ENCODE data around the gene TXLNB. TPM values are rescaled to one million over a fixed set of nuclear protein-coding genes. Genes with fewer than 3 reads are reported as not detected.
"Not testable (repeated sequence)": the region's sequence is repeated elsewhere in the genome, so short reads cannot be mapped to it uniquely, and the experiment has no call there.

Gene TXLNB
- total RNA-seq, 4 donors from 2014 or later: 0.26 to 2.5 (median 1.9) TPM

DNA sequence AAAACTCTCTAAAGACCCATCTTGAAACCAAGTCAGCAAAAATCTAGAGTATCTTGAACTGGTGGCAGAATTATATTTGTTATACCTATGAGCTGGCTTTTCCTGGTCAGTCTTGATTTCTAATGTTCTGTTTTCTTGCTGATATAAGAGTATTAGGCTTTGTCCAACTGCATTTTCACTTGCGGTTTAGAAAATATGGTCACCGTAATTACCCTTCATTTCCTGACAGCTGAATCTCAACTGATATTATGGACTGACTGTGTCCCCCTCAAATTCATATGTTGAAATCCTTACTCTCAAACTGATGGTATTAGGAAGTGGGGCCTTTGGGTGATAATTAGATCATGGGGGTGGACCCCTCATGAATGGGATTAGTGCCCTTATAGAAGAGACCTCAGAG is 72.1 kb downstream of the TXLNB start:
- TF ChIP-seq, protein P1, sequence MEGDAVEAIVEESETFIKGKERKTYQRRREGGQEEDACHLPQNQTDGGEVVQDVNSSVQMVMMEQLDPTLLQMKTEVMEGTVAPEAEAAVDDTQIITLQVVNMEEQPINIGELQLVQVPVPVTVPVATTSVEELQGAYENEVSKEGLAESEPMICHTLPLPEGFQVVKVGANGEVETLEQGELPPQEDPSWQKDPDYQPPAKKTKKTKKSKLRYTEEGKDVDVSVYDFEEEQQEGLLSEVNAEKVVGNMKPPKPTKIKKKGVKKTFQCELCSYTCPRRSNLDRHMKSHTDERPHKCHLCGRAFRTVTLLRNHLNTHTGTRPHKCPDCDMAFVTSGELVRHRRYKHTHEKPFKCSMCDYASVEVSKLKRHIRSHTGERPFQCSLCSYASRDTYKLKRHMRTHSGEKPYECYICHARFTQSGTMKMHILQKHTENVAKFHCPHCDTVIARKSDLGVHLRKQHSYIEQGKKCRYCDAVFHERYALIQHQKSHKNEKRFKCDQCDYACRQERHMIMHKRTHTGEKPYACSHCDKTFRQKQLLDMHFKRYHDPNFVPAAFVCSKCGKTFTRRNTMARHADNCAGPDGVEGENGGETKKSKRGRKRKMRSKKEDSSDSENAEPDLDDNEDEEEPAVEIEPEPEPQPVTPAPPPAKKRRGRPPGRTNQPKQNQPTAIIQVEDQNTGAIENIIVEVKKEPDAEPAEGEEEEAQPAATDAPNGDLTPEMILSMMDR (IDR thresholded peaks at IDR 0.05): no peak
- TF ChIP-seq POLR2A (IDR thresholded peaks at IDR 0.05): no peak

GRCh38 chr6:139219271-139219729 is 72.5 kb downstream of the TXLNB start:
- Histone ChIP-seq H3K36me3 (no peaks in the 10 kb centered on the region), H3K4me3 (no peak overlapping the region), H3K27ac (no peak overlapping the region), H3K9me3 (no peaks in the 10 kb centered on the region), H3K27me3 (no peaks in the 10 kb centered on the region), H3K4me1 (peaks cover 0 to 2% of the 10 kb centered on the region in 2 donors)
- DNase-seq: peak; percentile 66 to 70
- intact Hi-C loops (cut with DNase I; ENCODE audit: low total_unique reads): no loop called here
- TF ChIP-seq, protein P1 (IDR thresholded peaks at IDR 0.05): peak; percentile 65 to 78 (median 76)
- TF ChIP-seq POLR2A (IDR thresholded peaks at IDR 0.05): no peak

More for the DNA sequence above, 72.1 kb downstream of the TXLNB start:
- no peaks in the 10 kb centered on the region for H3K27me3 ChIP-seq
- DNase-seq: no peak
- H3K4me3 ChIP-seq: no peak overlapping the region
- no peaks in the 10 kb centered on the region for H3K9me3 ChIP-seq
- intact Hi-C loops (cut with DNase I; ENCODE audit: low total_unique reads): no loop called here
- peaks cover 0 to 2% of the 10 kb centered on the region in 2 donors for H3K4me1 ChIP-seq
- H3K27ac ChIP-seq: no peak overlapping the region
- no peaks in the 10 kb centered on the region for H3K36me3 ChIP-seq

DNA sequence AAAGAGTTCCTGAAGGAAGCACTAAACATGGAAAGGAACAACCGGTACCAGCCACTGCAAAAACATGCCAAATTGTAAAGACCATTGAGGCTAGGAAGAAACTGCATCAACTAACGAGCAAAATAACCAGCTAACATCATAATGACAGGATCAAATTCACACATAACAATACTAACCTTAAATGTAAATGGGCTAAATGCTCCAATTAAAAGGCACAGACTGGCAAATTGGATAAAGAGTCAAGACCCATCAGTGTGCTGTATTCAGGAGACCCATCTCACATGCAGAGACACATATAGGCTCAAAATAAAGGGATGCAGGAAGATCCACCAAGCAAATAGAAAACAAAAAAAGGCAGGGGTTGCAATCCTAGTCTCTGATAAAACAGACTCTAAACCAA is 79.3 kb downstream of the TXLNB start:
- H3K36me3 ChIP-seq; H3K27ac ChIP-seq; intact Hi-C loops (cut with DNase I; ENCODE audit: low total_unique reads); H3K4me3 ChIP-seq; H3K9me3 ChIP-seq; H3K27me3 ChIP-seq; H3K4me1 ChIP-seq; DNase-seq: not testable (repeated sequence)

DNA sequence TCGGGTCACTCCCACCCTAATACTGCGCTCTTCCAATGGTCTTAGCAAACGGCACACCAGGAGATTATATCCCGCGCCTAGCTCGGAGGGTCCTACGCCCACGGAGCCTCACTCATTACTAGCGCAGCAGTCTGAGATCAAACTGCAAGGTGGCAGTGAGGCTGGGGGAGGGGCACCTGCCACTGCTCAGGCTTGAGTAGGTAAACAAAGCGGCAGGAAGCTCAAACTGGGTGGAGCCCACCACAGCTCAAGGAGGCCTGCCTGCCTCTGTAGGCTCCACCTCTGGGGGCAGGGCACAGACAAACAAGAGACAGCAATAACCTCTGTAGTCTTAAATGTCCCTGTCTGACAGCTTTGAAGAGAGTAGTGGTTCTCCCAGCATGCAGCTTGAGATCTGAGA is 81.0 kb downstream of the TXLNB start:
- H3K36me3 ChIP-seq; H3K4me1 ChIP-seq; intact Hi-C loops (cut with DNase I; ENCODE audit: low total_unique reads); H3K4me3 ChIP-seq; H3K27me3 ChIP-seq; DNase-seq; H3K9me3 ChIP-seq; H3K27ac ChIP-seq: not testable (repeated sequence)

GRCh38 chr6:139205843-139206242 is 86.0 kb downstream of the TXLNB start:
- no peaks in the 10 kb centered on the region for H3K36me3 ChIP-seq
- intact Hi-C loops (cut with DNase I; ENCODE audit: low total_unique reads): no loop called here
- no peak for TF ChIP-seq POLR2A (IDR thresholded peaks at IDR 0.05)
- H3K27me3 ChIP-seq: no peaks in the 10 kb centered on the region
- H3K4me1 ChIP-seq: no peaks in the 10 kb centered on the region
- no peak overlapping the region for H3K4me3 ChIP-seq
- DNase-seq: no peak
- peaks cover 0 to 3% of the 10 kb centered on the region in 2 donors for H3K9me3 ChIP-seq
- no peak overlapping the region for H3K27ac ChIP-seq

GRCh38 chr6:139204978-139205377 is 86.8 kb downstream of the TXLNB start:
- intact Hi-C loops (cut with DNase I; ENCODE audit: low total_unique reads): no loop called here
- Histone ChIP-seq H3K4me1 (no peaks in the 10 kb centered on the region), H3K27ac (no peak overlapping the region), H3K27me3 (no peaks in the 10 kb centered on the region), H3K4me3 (no peak overlapping the region), H3K36me3 (no peaks in the 10 kb centered on the region), H3K9me3 (peaks cover 0 to 3% of the 10 kb centered on the region in 2 donors)
- no peak for DNase-seq
- TF ChIP-seq POLR2A (IDR thresholded peaks at IDR 0.05): no peak
- TF ChIP-seq, protein P1 (IDR thresholded peaks at IDR 0.05): no peak

- no peak overlapping the region for H3K27ac ChIP-seq
- TF ChIP-seq, protein P1 (IDR thresholded peaks at IDR 0.05): no peak
- no peak for TF ChIP-seq POLR2A (IDR thresholded peaks at IDR 0.05)
- H3K9me3 ChIP-seq: peaks cover 0 to 3% of the 10 kb centered on the region in 2 donors
- H3K4me1 ChIP-seq: no peaks in the 10 kb centered on the region
- no peak for DNase-seq
- H3K4me3 ChIP-seq: no peak overlapping the region
- H3K27me3 ChIP-seq: no peaks in the 10 kb centered on the region
- H3K36me3 ChIP-seq: no peaks in the 10 kb centered on the region
- intact Hi-C loops (cut with DNase I; ENCODE audit: low total_unique reads): no loop called here
Measured at GRCh38 chr6:139201378-139201777, 90.4 kb downstream of the TXLNB start.
